HepG2 (cell line): ENCODE data around the gene EHBP1. TPM values are rescaled to one million over a fixed set of nuclear protein-coding genes. Genes with fewer than 3 reads are reported as not detected.

Experiments
- ATAC-seq: fragments of 200-7000 bp; cut with Tn5 transposase; 3 replicates; pipeline ENCODE4 v1.9.1; 2020; ENCODE audit warnings: mild to moderate bottlenecking, moderate library complexity
- BruUV-seq: library from RNA; stranded (reverse); fragments of 400-500 nt; replicated peaks from 2 replicates; lab custom pipeline; 2021; lab: Mats Ljungman, UMichigan
- CTCF ChIA-PET: fragments of 300-600 bp; formaldehyde crosslinking; extraction: SDS; loops from one replicate; lab custom pipeline; 2021; ENCODE audit warnings: low total read pairs, inconsistent platforms, low intra/inter-chr PET ratio; lab: Yijun Ruan, JAX
- POLR2A ChIA-PET: fragments of 350-600 bp; sonication (Branson Sonifier 250); formaldehyde crosslinking; loops from one replicate; lab custom pipeline; 2020; ENCODE audit warnings: antibody characterized with exemption, inconsistent platforms; lab: Yijun Ruan, JAX
- DNase-seq: peaks from one replicate; pipeline ENCODE4 v3.0.0-alpha.2; 2015; ENCODE audit warnings: low spot score
- FAIRE-seq: peaks from 3 replicates; lab custom pipeline; 2011; peaks lifted over from hg19 to GRCh38; lab: Jason Lieb, UNC
- H2AFZ ChIP-seq: one replicate; pipeline ENCODE4 v1.6.1; 2011; ENCODE audit warnings: low read length, inconsistent platforms
- H3K27ac ChIP-seq: fragments of 300-600 bp; 3 replicates; pipeline ENCODE4 v1.8.0; 2011; ENCODE audit warnings: mixed run types, mild to moderate bottlenecking, mixed read lengths, low read length, inconsistent platforms; ENCODE audit not compliant: insufficient read depth; ENCODE audit errors: extremely low read length
- H3K27me3 ChIP-seq, 2 experiments: fragments of 200-600 bp in 1 of 2; 2 replicates in 1 of 2; 3 replicates in 1 of 2; pipeline versions ENCODE4 v1.6.0 to v1.8.0; 2011; ENCODE audit warnings: low read length in 2 of 2, mild to moderate bottlenecking in 2 of 2, moderate library complexity in 2 of 2, inconsistent platforms in 1 of 2; ENCODE audit not compliant: insufficient read depth in 2 of 2, control insufficient read depth in 1 of 2
- H3K36me3 ChIP-seq, 2 experiments: fragments of 200-600 bp in 1 of 2; replicated peaks in 1 of 2; 2 replicates in 1 of 2; 3 replicates in 1 of 2; pipeline versions ENCODE4 v1.5.1 to v1.8.0; 2011; ENCODE audit warnings: low read length in 2 of 2, inconsistent platforms in 1 of 2; ENCODE audit not compliant: insufficient read depth in 2 of 2, control insufficient read depth in 1 of 2
- H3K4me1 ChIP-seq: 2 replicates; pipeline ENCODE4 v1.5.1; 2012; ENCODE audit warnings: low read length, inconsistent platforms; ENCODE audit not compliant: insufficient read depth
- H3K4me2 ChIP-seq: 2 replicates; pipeline ENCODE4 v1.6.0; 2011; ENCODE audit warnings: low read depth, low read length, inconsistent platforms
- H3K4me3 ChIP-seq, 3 experiments: fragments of 200-600 bp in 1 of 3; sonication (generic), shearing (Covaris generic) in 1 of 3; replicated peaks in 1 of 3; 2 replicates each; pipeline ENCODE4 v1.5.1; 2011 to 2016; ENCODE audit warnings: low read length in 3 of 3, inconsistent platforms in 2 of 3, low read depth in 2 of 3, mild to moderate bottlenecking in 2 of 3, control low read depth in 1 of 3, mixed read lengths in 1 of 3; ENCODE audit not compliant: insufficient read depth in 1 of 3
- H3K79me2 ChIP-seq: one replicate; pipeline ENCODE4 v1.6.1; 2011; ENCODE audit warnings: low read length, inconsistent platforms; ENCODE audit not compliant: insufficient read depth
- H3K9ac ChIP-seq: 2 replicates; pipeline ENCODE4 v1.6.0; 2011; ENCODE audit warnings: mild to moderate bottlenecking, low read depth, low read length, inconsistent platforms; ENCODE audit not compliant: insufficient read depth
- H3K9me3 ChIP-seq: 2 replicates; pipeline ENCODE4 v1.5.1; 2012; ENCODE audit warnings: mild to moderate bottlenecking, low read length
- H4K20me1 ChIP-seq: 2 replicates; pipeline ENCODE4 v1.6.0; 2011; ENCODE audit warnings: inconsistent platforms, mild to moderate bottlenecking, low read length, moderate library complexity; ENCODE audit not compliant: insufficient read depth
- ARID4A ChIP-seq: sonication (generic); formaldehyde crosslinking; IDR thresholded peaks from 2 replicates; pipeline ENCODE4 v1.5.0; 2020; ENCODE audit warnings: mild to moderate bottlenecking, missing genetic modification reagents, borderline replicate concordance
- HMGA1 ChIP-seq: sonication (generic); formaldehyde crosslinking; conservative IDR thresholded peaks from 2 replicates; pipeline ENCODE4 v1.4.0; 2020; ENCODE audit warnings: missing genetic modification reagents
- WGBS: methylation state at CpG from one replicate; pipeline ENCODE4 v1.1.6; 2017; ENCODE audit warnings: low lambda C conversion rate; 5-methylcytosine and 5-hydroxymethylcytosine counted together
- in situ Hi-C: cut with HindIII; loops from 2 replicates; pipeline ENCODE4 v1.10.0; 2017; ENCODE audit warnings: low pct_unique_long_range_greater_than_20kb; ENCODE audit not compliant: extremely low pct_ligation_motif_present
- intact Hi-C: fragments of 100-400 bp; cut with micrococcal nuclease; formaldehyde crosslinking; loops from one replicate; pipeline ENCODE4 v1.10.0; 2022; ENCODE audit not compliant: unreplicated experiment
- polyA plus RNA-seq, 8 experiments: library from polyadenylated mRNA; depleted of rRNA in 3 of 8; stranded (reverse) in 7 of 8; unstranded in 1 of 8; fragments of >200 nt; fragmentation: Illumina TruSeq in 4 of 8; extraction: Trizol in 4 of 8; gene quantifications; 2 replicates each; pipeline versions ENCODE4 v1.2.1 to v1.2.3, GENCODE V29; 2011 to 2016; ENCODE audit warnings: low read depth in 4 of 8, missing spikeins in 1 of 8, mixed read lengths in 1 of 8; ENCODE audit not compliant: insufficient read depth in 1 of 8
- total RNA-seq, 5 experiments: library from RNA; depleted of rRNA; stranded (reverse); fragments of >200 nt; fragmentation: Illumina TruSeq; extraction: Trizol; gene quantifications; 2 replicates each; pipeline ENCODE4 v1.2.3, GENCODE V29; 2016; ENCODE audit warnings: low read depth in 1 of 5
- TF ChIP-seq, protein P1 (sequence below): sonication (generic); formaldehyde crosslinking; IDR thresholded peaks from 2 replicates; pipeline ENCODE4 v1.5.0; 2020; ENCODE audit warnings: missing genetic modification reagents, mild to moderate bottlenecking, borderline replicate concordance

Gene EHBP1
- total and polyA plus RNA-seq, 2 of the 13 experiments (the other 11 are each of a cell fraction or from before 2014, with no cell fraction given), result 93.5 to 146 TPM

GRCh38 chr2:62947403-62947802 is 241.9 kb downstream of the EHBP1 start:
- 94% methylated on average over 1 of the region's 1 CpG for WGBS
- no peak for ATAC-seq
- Histone ChIP-seq H3K9ac (no peak overlapping the region), H3K79me2 (no peaks in the 10 kb centered on the region), H3K4me3 (no peak overlapping the region), H2AFZ (no peak overlapping the region), H3K9me3 (no peaks in the 10 kb centered on the region), H3K4me1 (no peaks in the 10 kb centered on the region), H4K20me1 (no peaks in the 10 kb centered on the region)
- CTCF ChIA-PET, result no interaction called here
- intact Hi-C loops, result no loop called here
- TF ChIP-seq HMGA1 (CRISPR knock-in tag) (no peak), ARID4A (CRISPR knock-in tag) (no peak)
- TF ChIP-seq, protein P1, sequence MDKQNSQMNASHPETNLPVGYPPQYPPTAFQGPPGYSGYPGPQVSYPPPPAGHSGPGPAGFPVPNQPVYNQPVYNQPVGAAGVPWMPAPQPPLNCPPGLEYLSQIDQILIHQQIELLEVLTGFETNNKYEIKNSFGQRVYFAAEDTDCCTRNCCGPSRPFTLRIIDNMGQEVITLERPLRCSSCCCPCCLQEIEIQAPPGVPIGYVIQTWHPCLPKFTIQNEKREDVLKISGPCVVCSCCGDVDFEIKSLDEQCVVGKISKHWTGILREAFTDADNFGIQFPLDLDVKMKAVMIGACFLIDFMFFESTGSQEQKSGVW (CRISPR knock-in tag), result no peak
- TF ChIP-seq, all 625 proteins: peak for 0
- in situ Hi-C loops, result no loop called here
- Histone ChIP-seq H3K27ac (no peak overlapping the region), H3K4me2 (no peak overlapping the region), H3K36me3 (peaks cover 14 to 73% of the 10 kb centered on the region in 2 experiments), H3K27me3 (no peaks in the 10 kb centered on the region)
- FAIRE-seq, result no peak
- no peak for DNase-seq
- no TSS peak for BruUV-seq
- POLR2A ChIA-PET, result no interaction called here
